GM23248 (cell line): ENCODE measurements around the gene GALNT1. TPM values are rescaled to one million over a fixed set of nuclear protein-coding genes. Genes with fewer than 3 reads are reported as not detected.

ENCODE experiments used
- DNase-seq: peaks from one replicate; pipeline ENCODE4 v3.0.0-alpha.2; 2015
- H2AFZ ChIP-seq: fragments of 200-600 bp; sonication (generic); 2 replicates; pipeline ENCODE4 v1.6.1; 2016; ENCODE audit warnings: antibody characterized with exemption
- H3F3A ChIP-seq: fragments of 200-600 bp; sonication (generic); 2 replicates; pipeline ENCODE4 v1.6.1; 2016; ENCODE audit warnings: mild to moderate bottlenecking, antibody characterized with exemption, mixed run types; ENCODE audit not compliant: insufficient read depth
- H3K27ac ChIP-seq: fragments of 200-600 bp; sonication (generic); 2 replicates; pipeline ENCODE4 v1.5.1; 2016; ENCODE audit warnings: mild to moderate bottlenecking
- H3K27me3 ChIP-seq: fragments of 200-600 bp; sonication (generic); replicated peaks from 2 replicates; pipeline ENCODE4 v1.6.1; 2016; ENCODE audit warnings: mild to moderate bottlenecking; ENCODE audit not compliant: insufficient read depth
- H3K36me3 ChIP-seq: fragments of 200-600 bp; sonication (generic); 2 replicates; pipeline ENCODE4 v1.6.1; 2016; ENCODE audit warnings: low read depth, mild to moderate bottlenecking
- H3K4me1 ChIP-seq: fragments of 200-600 bp; sonication (generic); 2 replicates; pipeline ENCODE4 v1.6.1; 2016; ENCODE audit warnings: mild to moderate bottlenecking; ENCODE audit not compliant: insufficient read depth
- H3K4me2 ChIP-seq: fragments of 200-600 bp; sonication (generic); one replicate; pipeline ENCODE4 v1.6.1; 2016; ENCODE audit warnings: mild to moderate bottlenecking; ENCODE audit not compliant: unreplicated experiment
- H3K4me3 ChIP-seq: fragments of 200-600 bp; sonication (generic); 2 replicates; pipeline ENCODE4 v1.5.1; 2016; ENCODE audit warnings: mild to moderate bottlenecking
- H3K79me2 ChIP-seq: fragments of 200-600 bp; sonication (generic); 2 replicates; pipeline ENCODE4 v1.6.1; 2016; ENCODE audit warnings: mild to moderate bottlenecking; ENCODE audit not compliant: insufficient read depth
- H3K9ac ChIP-seq: fragments of 200-600 bp; sonication (generic); 2 replicates; pipeline ENCODE4 v1.6.1; 2016; ENCODE audit warnings: mild to moderate bottlenecking
- H3K9me2 ChIP-seq: fragments of 200-600 bp; sonication (generic); 2 replicates; pipeline ENCODE4 v1.6.1; 2016; ENCODE audit warnings: mixed run types, mild to moderate bottlenecking, moderate library complexity; ENCODE audit not compliant: insufficient read depth
- H3K9me3 ChIP-seq: fragments of 200-600 bp; sonication (generic); one replicate; pipeline ENCODE4 v1.6.1; 2017; ENCODE audit warnings: low read depth
- H4K20me1 ChIP-seq: fragments of 200-600 bp; sonication (generic); 2 replicates; pipeline ENCODE4 v1.6.0; 2016; ENCODE audit not compliant: insufficient read depth
- EZH2 ChIP-seq: fragments of 200-600 bp; sonication (generic); IDR thresholded peaks from 2 replicates; pipeline ENCODE4 v1.6.1; 2018; ENCODE audit warnings: antibody characterized with exemption, mild to moderate bottlenecking; ENCODE audit not compliant: insufficient read depth, poor library complexity, severe bottlenecking
- EZH2phosphoT487 ChIP-seq: fragments of 200-600 bp; sonication (generic); IDR thresholded peaks from 2 replicates; pipeline ENCODE4 v1.6.1; 2018; ENCODE audit warnings: antibody characterized with exemption, moderate library complexity, mild to moderate bottlenecking, low read depth; ENCODE audit not compliant: insufficient read depth
- WGBS, 2 experiments: methylation state at CpG; one replicate each; pipeline ENCODE4 v1.1.6; 2015 to 2017; ENCODE audit warnings: low lambda C conversion rate in 2 of 2, low coverage in 1 of 2; ENCODE audit errors: missing lambda C conversion rate in 2 of 2; 5-methylcytosine and 5-hydroxymethylcytosine counted together
- in situ Hi-C: fragments of 300-500 bp; cut with MboI; formaldehyde crosslinking; loops from 2 replicates; pipeline ENCODE4 v1.15.0; 2020
- polyA plus RNA-seq: library from polyadenylated mRNA; unstranded; fragments of >200 nt; fragmentation: Nextera tagmentation; extraction: Ambion mirVana; gene quantifications from 2 replicates; pipeline ENCODE4 v1.2.1, GENCODE V29; 2016
- total RNA-seq: library from RNA; depleted of rRNA; stranded (reverse); fragments of >200 nt; shearing (Covaris generic); gene quantifications from 2 replicates; pipeline ENCODE4 v1.2.3, GENCODE V29; 2014

The GALNT1 gene
- total and polyA plus RNA-seq, 2 experiments from 2014 or later, result 10.1 to 68.0 TPM

DNA sequence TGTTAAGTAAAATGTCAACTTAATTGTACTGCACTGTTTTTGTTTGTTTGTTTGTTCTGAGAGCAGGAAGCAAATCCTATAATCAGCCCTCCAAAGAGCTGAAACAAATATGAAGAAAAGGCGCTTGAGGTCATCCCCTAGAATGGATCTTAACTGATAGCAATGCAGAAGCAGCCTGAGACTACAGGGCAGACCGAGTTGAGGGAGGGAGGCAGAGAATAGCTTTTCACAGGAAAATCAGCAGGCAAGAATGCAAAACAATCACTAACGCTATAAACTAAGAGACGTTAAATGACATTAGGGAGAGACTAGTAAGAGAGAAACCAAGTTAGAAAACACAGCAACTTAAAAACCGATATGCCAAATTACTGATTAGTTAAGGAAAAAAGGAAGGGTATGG lies 37.2 kb downstream of the GALNT1 start:
- 74 to 78% methylated on average over 5 of the region's 5 CpGs for WGBS, 2 experiments
- in situ Hi-C loops, result no loop called here
- DNase-seq, result no peak

DNA sequence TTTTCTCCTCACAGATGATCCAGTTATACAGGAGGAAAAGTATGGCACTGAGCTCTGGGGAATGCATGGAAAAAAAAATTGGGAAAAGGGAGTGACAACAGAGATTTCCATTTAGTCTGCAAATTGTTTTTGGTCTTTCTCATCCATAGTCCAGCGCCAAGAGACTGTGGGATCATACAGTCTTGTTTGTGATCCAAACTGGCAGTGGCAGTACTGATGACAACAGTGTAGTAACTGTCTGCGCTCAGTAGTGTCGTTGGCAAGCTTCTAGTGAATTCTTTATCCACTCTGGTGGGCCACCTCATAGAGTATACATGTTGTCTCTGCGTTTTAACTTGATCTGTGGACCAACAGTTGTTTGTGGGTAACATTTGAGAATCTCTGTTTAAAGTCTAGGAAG lies 37.9 kb downstream of the GALNT1 start:
- H3K79me2 ChIP-seq, result peaks cover 74% of the 10 kb centered on the region
- H3K27me3 ChIP-seq, result no peaks in the 10 kb centered on the region
- in situ Hi-C loops, result no loop called here
- peaks cover 18% of the 10 kb centered on the region; the same call in 1 of the 2 replicates for H3F3A ChIP-seq
- H2AFZ ChIP-seq, result no peak overlapping the region
- no peak overlapping the region for H3K4me3 ChIP-seq
- no peaks in the 10 kb centered on the region for H3K36me3 ChIP-seq
- no peaks in the 10 kb centered on the region for H3K9me2 ChIP-seq
- peak overlapping the region; percentile 11; the same call in 1 of the 2 replicates for H3K9ac ChIP-seq
- TF ChIP-seq EZH2, result no peak
- TF ChIP-seq EZH2phosphoT487, result no peak
- H4K20me1 ChIP-seq, result no peaks in the 10 kb centered on the region; the same call in none of the 2 replicates
- H3K4me1 ChIP-seq, result peaks cover 30% of the 10 kb centered on the region
- 18 to 21% methylated on average over 4 of the region's 4 CpGs for WGBS, 2 experiments
- H3K9me3 ChIP-seq, result no peaks in the 10 kb centered on the region
- peak; percentile 69 for DNase-seq
- peak overlapping the region; percentile 5 for H3K4me2 ChIP-seq
- H3K27ac ChIP-seq, result peak overlapping the region; percentile 23

More for the DNA sequence above, 37.2 kb downstream of the GALNT1 start:
- Histone ChIP-seq H3K9ac (no peak overlapping the region), H3F3A (peaks cover 18% of the 10 kb centered on the region; the same call in 1 of the 2 replicates), H3K79me2 (peaks cover 66% of the 10 kb centered on the region), H3K27me3 (no peaks in the 10 kb centered on the region), H3K36me3 (no peaks in the 10 kb centered on the region), H3K9me2 (no peaks in the 10 kb centered on the region), H3K4me2 (no peak overlapping the region), H3K4me3 (no peak overlapping the region), H2AFZ (no peak overlapping the region), H4K20me1 (no peaks in the 10 kb centered on the region; the same call in 1 of the 2 replicates), H3K4me1 (peaks cover 30% of the 10 kb centered on the region), H3K27ac (no peak overlapping the region), H3K9me3 (no peaks in the 10 kb centered on the region)
- no peak for TF ChIP-seq EZH2phosphoT487
- no peak for TF ChIP-seq EZH2

GRCh38 chr18:35619941-35620340 lies 38.4 kb downstream of the GALNT1 start:
- Histone ChIP-seq H3F3A (peaks cover 18% of the 10 kb centered on the region; the same call in 1 of the 2 replicates), H3K9me3 (no peaks in the 10 kb centered on the region), H2AFZ (no peak overlapping the region), H3K4me3 (no peak overlapping the region), H3K36me3 (no peaks in the 10 kb centered on the region), H3K27me3 (no peaks in the 10 kb centered on the region), H3K9ac (no peak overlapping the region), H3K9me2 (no peaks in the 10 kb centered on the region), H3K27ac (peak overlapping the region; percentile 23; the same call in 1 of the 2 replicates), H3K79me2 (peaks cover 77% of the 10 kb centered on the region), H3K4me2 (no peak overlapping the region), H4K20me1 (no peaks in the 10 kb centered on the region; the same call in none of the 2 replicates), H3K4me1 (peaks cover 30% of the 10 kb centered on the region)
- WGBS, 2 experiments, result 85% methylated on average over 4 of the region's 4 CpGs
- no peak for TF ChIP-seq EZH2
- no peak for TF ChIP-seq EZH2phosphoT487
- in situ Hi-C loops, result no loop called here
- DNase-seq, result no peak

DNA sequence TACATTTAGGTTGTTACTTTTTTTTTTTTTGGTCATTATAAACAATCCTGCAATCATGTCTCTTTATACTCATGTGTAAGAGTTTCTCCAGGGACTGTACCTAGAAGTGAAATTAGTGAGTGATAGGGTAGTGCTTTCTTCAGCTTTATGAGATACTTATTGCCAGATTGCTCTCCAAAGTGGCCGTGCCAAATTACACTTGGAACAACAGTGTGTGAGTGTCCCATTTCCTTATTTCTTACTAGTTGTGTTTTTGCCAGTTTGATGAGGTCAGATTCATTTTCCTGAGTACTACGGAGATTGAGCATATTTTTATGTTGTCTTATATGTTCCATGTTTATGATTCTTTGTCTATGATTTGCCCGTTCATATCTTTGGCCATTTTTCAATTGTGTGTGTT lies 39.2 kb downstream of the GALNT1 start:
- Histone ChIP-seq H2AFZ (no peak overlapping the region), H3K9me2 (no peaks in the 10 kb centered on the region), H3K9me3 (no peaks in the 10 kb centered on the region), H3K4me3 (no peak overlapping the region), H3K9ac (no peak overlapping the region), H3K36me3 (no peaks in the 10 kb centered on the region), H3K4me2 (peak overlapping the region; percentile 19), H3F3A (peaks cover 18% of the 10 kb centered on the region; the same call in 1 of the 2 replicates), H3K27me3 (no peaks in the 10 kb centered on the region), H3K4me1 (peaks cover 30% of the 10 kb centered on the region), H3K27ac (no peak overlapping the region), H3K79me2 (peaks cover 78% of the 10 kb centered on the region), H4K20me1 (no peaks in the 10 kb centered on the region; the same call in none of the 2 replicates)
- DNase-seq, result peak; percentile 37
- WGBS, 2 experiments, result 19 to 22% methylated on average over 3 of the region's 3 CpGs
- in situ Hi-C loops, result no loop called here
- TF ChIP-seq EZH2 (no peak), EZH2phosphoT487 (no peak)
